ENCODE measurements around the gene NMNAT2.

GRCh38 chr1:183234660-183235476 lies 183.3 kb downstream of the NMNAT2 start:
- TF ChIP-seq TBP (IDR thresholded peaks at IDR 0.05; ENCODE audit: low read depth, low read length) (no peak), JUND (IDR thresholded peaks at IDR 0.05; ENCODE audit: low read length) (no peak), CTCF (IDR thresholded peaks at IDR 0.05; ENCODE audit: control extremely low read depth in 1 of 3, insufficient read depth in 1 of 3, low read depth in 1 of 3, low read length in 3 of 3) (peak in 2 of 3 experiments; percentile 59 to 60; a peak in 3 of 4 replicates), EP300 (IDR thresholded peaks at IDR 0.05; ENCODE audit: borderline replicate concordance in 1 of 2, low read depth in 2 of 2, low read length in 2 of 2) (no peak), POLR2AphosphoS5 (IDR thresholded peaks at IDR 0.05; ENCODE audit: low read depth, low read length) (no peak), GABPA (IDR thresholded peaks at IDR 0.05; ENCODE audit: borderline replicate concordance, insufficient read depth, low read length) (no peak), POLR2A (IDR thresholded peaks at IDR 0.05; ENCODE audit: control extremely low read depth in 1 of 2, low read depth in 2 of 2, low read length in 2 of 2) (peak; percentile 21 to 29; a peak in 1 of 3 replicates), EZH2 (IDR thresholded peaks at IDR 0.05; ENCODE audit: low read depth, low read length, severe bottlenecking) (no peak), TEAD4 (IDR thresholded peaks at IDR 0.05; ENCODE audit: low read depth, low read length) (peak; percentile 72; the same call in 1 of the 2 replicates), RBBP5 (IDR thresholded peaks at IDR 0.05; ENCODE audit: borderline replicate concordance, low read depth, low read length) (no peak)
